ENCODE data around the gene SAFB. TPM values are rescaled to one million over a fixed set of nuclear protein-coding genes. Genes with fewer than 3 reads are reported as not detected.
A peak's percentile ranks its signal among the peaks of the same experiment; 100 is the strongest.

Gene SAFB
- polyA plus RNA-seq, 3 donors: 12.2 to 76.6 (median 23.1) TPM

DNA sequence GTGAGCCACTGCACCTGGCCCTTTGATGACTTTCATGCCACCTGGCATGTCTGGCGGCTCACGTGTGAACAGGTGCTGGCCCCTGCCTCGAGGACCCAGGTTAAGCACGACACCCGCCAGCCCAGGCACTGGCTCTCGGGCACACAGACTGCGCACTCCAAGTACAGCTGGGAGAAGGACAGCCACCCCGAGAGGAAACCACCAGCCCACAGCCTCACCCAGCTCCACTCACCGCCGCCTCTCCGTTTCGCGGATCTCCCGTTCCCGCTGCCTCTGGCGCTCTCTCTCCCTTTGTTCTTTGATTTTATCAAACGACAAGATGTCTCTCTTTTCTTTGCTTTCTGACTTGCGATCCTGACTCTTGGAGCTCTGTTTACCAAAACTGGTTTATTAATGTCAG is 27.8 kb upstream of the SAFB start:
- intact Hi-C loops (cut with micrococcal nuclease): no loop called here
- H4K20me1 ChIP-seq (ENCODE audit: insufficient read depth, low read length): peaks cover 93% of the 10 kb centered on the region
- Mint-ChIP-seq H3K4me3 (no peak overlapping the region), H3K27me3 (ENCODE audit: low read depth in 3 of 3) (peaks cover 0 to 2% (median 1%) of the 10 kb centered on the region in 3 donors), H3K9me3 (no peaks in the 10 kb centered on the region), H3K4me1 (no peaks in the 10 kb centered on the region), H3K27ac (peak overlapping the region in 1 of 7 donors; percentile 30), H3K36me3 (peaks cover 93 to 100% of the 10 kb centered on the region in 2 donors)
- no peaks in the 10 kb centered on the region for H3K27me3 ChIP-seq (ENCODE audit: control insufficient read depth in 2 of 2, insufficient read depth in 2 of 2, low read length in 2 of 2)
- H3K4me2 ChIP-seq (replicated peaks; ENCODE audit: extremely low read depth, low read length, poor library complexity, severe bottlenecking): no peak overlapping the region
- no peak for DNase-seq
- H3K27ac ChIP-seq (ENCODE audit: low read depth in 1 of 2, low read length in 2 of 2): no peak overlapping the region
- no peaks in the 10 kb centered on the region for H3K4me1 ChIP-seq (ENCODE audit: control insufficient read depth in 1 of 2, insufficient read depth in 2 of 2, low read length in 2 of 2)
- no peaks in the 10 kb centered on the region for H3K9me3 ChIP-seq (replicated peaks in 1 of 2; ENCODE audit: control insufficient read depth in 1 of 2, insufficient read depth in 1 of 2, low read length in 2 of 2)
- peaks cover 97 to 100% of the 10 kb centered on the region in 2 donors for H3K36me3 ChIP-seq (replicated peaks in 1 of 2; ENCODE audit: control insufficient read depth in 1 of 2, insufficient read depth in 2 of 2, low read length in 2 of 2)
- TF ChIP-seq CTCF (IDR thresholded peaks at IDR 0.05): no peak
- H3K79me2 ChIP-seq (ENCODE audit: insufficient read depth, low read length): peaks cover 3% of the 10 kb centered on the region
- WGBS (ENCODE audit: insufficient coverage): 96% methylated on average over 13 of the region's 18 CpGs
- no peak overlapping the region for H2AFZ ChIP-seq (ENCODE audit: insufficient read depth, low read depth, low read length, poor library complexity, severe bottlenecking)
- H3K9ac ChIP-seq (ENCODE audit: insufficient read depth, low read length, poor library complexity, severe bottlenecking): no peak overlapping the region
- no peak overlapping the region for H3K4me3 ChIP-seq (replicated peaks in 1 of 3; ENCODE audit: low read depth in 2 of 3, low read length in 3 of 3)

DNA sequence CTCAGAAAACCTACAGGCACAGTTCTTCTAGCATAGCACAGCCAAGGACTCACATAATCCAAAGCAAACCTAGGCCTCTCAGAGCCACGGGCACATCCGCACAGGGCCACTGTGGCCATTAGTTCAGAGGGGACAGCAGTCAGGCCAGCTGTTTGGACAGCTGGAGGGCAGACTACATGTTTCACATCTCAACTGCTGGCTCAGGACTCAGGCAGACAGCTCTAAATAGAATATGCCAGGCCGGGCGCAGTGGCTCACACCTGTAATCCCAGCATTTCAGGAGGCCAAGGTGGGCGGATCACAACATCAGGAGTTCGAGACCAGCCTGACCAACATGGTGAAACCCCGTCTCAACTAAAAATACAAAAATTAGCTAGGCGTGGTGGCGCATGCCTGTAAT is 27.1 kb upstream of the SAFB start:
- no peak for DNase-seq
- Histone ChIP-seq H3K4me1 (ENCODE audit: control insufficient read depth in 1 of 2, insufficient read depth in 2 of 2, low read length in 2 of 2) (no peaks in the 10 kb centered on the region), H3K4me3 (replicated peaks in 1 of 3; ENCODE audit: low read depth in 2 of 3, low read length in 3 of 3) (no peak overlapping the region), H3K79me2 (ENCODE audit: insufficient read depth, low read length) (peaks cover 6% of the 10 kb centered on the region), H3K9ac (ENCODE audit: insufficient read depth, low read length, poor library complexity, severe bottlenecking) (no peak overlapping the region), H2AFZ (ENCODE audit: insufficient read depth, low read depth, low read length, poor library complexity, severe bottlenecking) (no peak overlapping the region), H3K4me2 (replicated peaks; ENCODE audit: extremely low read depth, low read length, poor library complexity, severe bottlenecking) (no peak overlapping the region), H4K20me1 (ENCODE audit: insufficient read depth, low read length) (peaks cover 93% of the 10 kb centered on the region), H3K27me3 (ENCODE audit: control insufficient read depth in 2 of 2, insufficient read depth in 2 of 2, low read length in 2 of 2) (no peaks in the 10 kb centered on the region), H3K9me3 (replicated peaks in 1 of 2; ENCODE audit: control insufficient read depth in 1 of 2, insufficient read depth in 1 of 2, low read length in 2 of 2) (no peaks in the 10 kb centered on the region), H3K36me3 (replicated peaks in 1 of 2; ENCODE audit: control insufficient read depth in 1 of 2, insufficient read depth in 2 of 2, low read length in 2 of 2) (peaks cover 97 to 100% of the 10 kb centered on the region in 2 donors), H3K27ac (ENCODE audit: low read depth in 1 of 2, low read length in 2 of 2) (no peak overlapping the region)
- H3K36me3 Mint-ChIP-seq: peaks cover 93 to 100% of the 10 kb centered on the region in 2 donors
- H3K9me3 Mint-ChIP-seq: no peaks in the 10 kb centered on the region
- no peaks in the 10 kb centered on the region for H3K4me1 Mint-ChIP-seq
- TF ChIP-seq CTCF (IDR thresholded peaks at IDR 0.05): no peak
- peaks cover 0 to 2% (median 1%) of the 10 kb centered on the region in 3 donors for H3K27me3 Mint-ChIP-seq (ENCODE audit: low read depth in 3 of 3)
- WGBS (ENCODE audit: insufficient coverage): 97% methylated on average over 9 of the region's 9 CpGs
- intact Hi-C loops (cut with micrococcal nuclease): no loop called here
- H3K27ac Mint-ChIP-seq: no peak overlapping the region
- no peak overlapping the region for H3K4me3 Mint-ChIP-seq

Data from CD14-positive monocyte (primary cell).